Activated CD8-positive, alpha-beta memory T cell treated with anti-CD3 and anti-CD28 coated beads, Interleukin-2, amount 10 ng/mL, durations not matched to agents 7 days and 5 days (primary cell): ENCODE measurements around the gene RECK. TPM values are rescaled to one million over a fixed set of nuclear protein-coding genes. Genes with fewer than 3 reads are reported as not detected.
"Not testable (repeated sequence)": the region's sequence is repeated elsewhere in the genome, so short reads cannot be mapped to it uniquely, and the experiment has no call there.

Source experiments
- ATAC-seq: fragments of 150-1000 bp; cut with Tn5 transposase; one replicate; pipeline ENCODE4 v1.10.0; 2021; ENCODE audit warnings: moderate library complexity
- CTCF ChIA-PET: fragments of 350-600 bp; sonication (Branson Sonifier 250); formaldehyde crosslinking; loops from one replicate; lab custom pipeline; 2021; ENCODE audit warnings: antibody characterized with exemption; lab: Charles Lee
- DNase-seq: peaks from one replicate; pipeline ENCODE4 v3.0.0-alpha.2; 2020
- H3K27ac Mint-ChIP-seq: one replicate; pipeline ENCODE4 v1.8.0; 2021; ENCODE audit warnings: mild to moderate bottlenecking, mixed read lengths
- H3K27me3 Mint-ChIP-seq: one replicate; pipeline ENCODE4 v1.8.0; 2021; ENCODE audit warnings: mixed read lengths
- H3K36me3 Mint-ChIP-seq: one replicate; pipeline ENCODE4 v1.8.0; 2021; ENCODE audit warnings: mild to moderate bottlenecking, mixed read lengths
- H3K4me1 Mint-ChIP-seq: one replicate; pipeline ENCODE4 v1.8.0; 2021; ENCODE audit warnings: mixed read lengths
- H3K4me3 Mint-ChIP-seq: one replicate; pipeline ENCODE4 v1.8.0; 2021; ENCODE audit warnings: mild to moderate bottlenecking, moderate library complexity, mixed read lengths
- H3K9me3 Mint-ChIP-seq: one replicate; pipeline ENCODE4 v1.8.0; 2022; ENCODE audit warnings: low read depth, mixed read lengths
- total RNA-seq, 2 experiments: library from RNA; stranded (reverse); gene quantifications; one replicate each; pipeline ENCODE4 v1.2.3, GENCODE V29; 2021

The RECK gene
- total RNA-seq, 2 experiments from 2014 or later = 6.1 to 8.1 TPM

- peaks cover 6% of the 10 kb centered on the region for H3K9me3 Mint-ChIP-seq
- peak overlapping the region; percentile 33 for H3K4me3 Mint-ChIP-seq
- H3K27ac Mint-ChIP-seq = peak overlapping the region; percentile 95
- H3K36me3 Mint-ChIP-seq = peaks cover 56% of the 10 kb centered on the region
- no peaks in the 10 kb centered on the region for H3K27me3 Mint-ChIP-seq
- ATAC-seq (no peak), DNase-seq (no peak)
- CTCF ChIA-PET = interaction anchor here (1.3 to 6.8 kb wide), 5 partner anchors 9 to 48 kb away, joined by 4 to 49 read pairs (median 6); partner anchors contain the start of gene GLIPR2
- H3K4me1 Mint-ChIP-seq = peaks cover 75% of the 10 kb centered on the region
These were observed 114.0 kb downstream of the RECK start for GRCh38 chr9:36150574-36151315.

GRCh38 chr9:36151316-36152210 is 114.8 kb downstream of the RECK start:
- DNase-seq (peak; percentile 96), ATAC-seq (peak; percentile 91)
- Mint-ChIP-seq H3K4me1 (peaks cover 69% of the 10 kb centered on the region), H3K27ac (peak overlapping the region; percentile 95), H3K27me3 (no peaks in the 10 kb centered on the region), H3K36me3 (peaks cover 56% of the 10 kb centered on the region), H3K9me3 (no peaks in the 10 kb centered on the region), H3K4me3 (peak overlapping the region; percentile 67)
- CTCF ChIA-PET = interaction anchor here (0.7 to 6.8 kb wide), 11 partner anchors 10 to 199 kb away, joined by 3 to 49 read pairs (median 5); partner anchors contain the start of genes CLTA and GLIPR2

- H3K36me3 Mint-ChIP-seq = peaks cover 51% of the 10 kb centered on the region
- H3K27me3 Mint-ChIP-seq = no peaks in the 10 kb centered on the region
- ATAC-seq (no peak), DNase-seq (no peak)
- H3K4me3 Mint-ChIP-seq = no peak overlapping the region
- peak overlapping the region; percentile 16 for H3K27ac Mint-ChIP-seq
- H3K9me3 Mint-ChIP-seq = no peaks in the 10 kb centered on the region
- CTCF ChIA-PET = interaction anchor here (0.5 to 6.8 kb wide), 10 partner anchors 12 to 198 kb away, joined by 3 to 49 read pairs (median 4); partner anchors contain the start of genes CLTA, GLIPR2 and RECK
- H3K4me1 Mint-ChIP-seq = peaks cover 58% of the 10 kb centered on the region
These were observed 116.2 kb downstream of the RECK start for GRCh38 chr9:36152741-36153438.

DNA sequence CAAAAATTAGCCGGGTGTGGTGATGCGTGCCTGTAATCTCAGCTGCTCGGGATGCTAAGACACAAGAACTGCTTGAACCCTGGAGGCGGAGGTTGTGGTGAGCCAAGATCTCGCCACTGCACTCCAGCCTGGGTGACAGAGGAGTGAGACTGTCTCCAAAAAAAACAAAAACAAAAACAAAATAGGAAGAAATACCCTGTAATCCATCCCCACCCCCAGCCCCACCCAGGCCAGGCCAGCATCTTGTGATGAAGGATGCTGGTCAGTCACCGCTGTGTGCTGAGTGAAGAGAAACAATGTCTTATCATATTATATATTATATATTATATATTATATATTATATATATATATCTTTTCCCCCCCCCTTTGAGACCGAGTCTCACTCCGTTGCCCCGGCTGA is 117.0 kb downstream of the RECK start:
- peaks cover 57% of the 10 kb centered on the region for H3K36me3 Mint-ChIP-seq
- no peak overlapping the region for H3K4me3 Mint-ChIP-seq
- CTCF ChIA-PET = interaction anchor here (0.5 to 5.2 kb wide), 5 partner anchors 11 to 117 kb away, joined by 3 to 33 read pairs (median 8); partner anchors contain the start of genes GLIPR2 and RECK
- no peak overlapping the region for H3K27ac Mint-ChIP-seq
- no peaks in the 10 kb centered on the region for H3K27me3 Mint-ChIP-seq
- DNase-seq = no peak
- no peak for ATAC-seq
- no peaks in the 10 kb centered on the region for H3K9me3 Mint-ChIP-seq
- peaks cover 51% of the 10 kb centered on the region for H3K4me1 Mint-ChIP-seq

DNA sequence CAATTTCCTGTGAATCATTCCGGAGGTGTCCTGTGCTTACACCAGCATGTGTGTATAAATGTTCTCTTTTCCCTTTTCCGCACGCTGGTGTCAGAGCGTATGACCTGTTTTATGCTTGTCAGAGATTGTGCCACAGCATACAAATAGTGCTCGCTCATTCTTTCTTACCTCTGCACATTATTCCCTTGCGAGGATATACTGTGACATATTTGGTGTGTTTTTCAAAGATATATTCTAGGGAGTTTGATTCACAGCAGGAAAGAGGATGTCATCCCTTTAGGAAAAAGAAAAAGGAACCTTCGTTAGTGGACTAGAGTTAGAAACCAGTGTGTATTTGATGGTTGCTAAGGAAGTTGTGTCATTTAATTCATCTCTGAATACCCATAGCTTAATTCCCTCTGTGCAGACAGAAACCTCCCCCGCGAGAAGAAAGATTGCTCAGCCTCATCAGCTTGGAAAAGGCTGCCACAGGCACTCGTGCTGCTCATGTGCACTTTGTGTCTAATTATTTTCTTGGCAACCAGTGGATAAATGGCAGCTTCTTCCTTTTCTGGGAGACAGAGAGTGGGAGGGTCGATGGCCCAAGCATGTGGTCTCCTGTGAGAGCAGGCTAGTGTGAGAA is 117.7 kb downstream of the RECK start:
- Mint-ChIP-seq H3K27me3 (no peaks in the 10 kb centered on the region), H3K4me1 (peaks cover 45% of the 10 kb centered on the region), H3K27ac (no peak overlapping the region), H3K9me3 (no peaks in the 10 kb centered on the region), H3K4me3 (no peak overlapping the region), H3K36me3 (peaks cover 61% of the 10 kb centered on the region)
- DNase-seq (no peak), ATAC-seq (no peak)
- CTCF ChIA-PET = interaction anchor here (0.8 to 5.2 kb wide), 5 partner anchors 11 to 51 kb away, joined by 3 to 33 read pairs (median 8); partner anchors contain the start of gene GLIPR2

DNA sequence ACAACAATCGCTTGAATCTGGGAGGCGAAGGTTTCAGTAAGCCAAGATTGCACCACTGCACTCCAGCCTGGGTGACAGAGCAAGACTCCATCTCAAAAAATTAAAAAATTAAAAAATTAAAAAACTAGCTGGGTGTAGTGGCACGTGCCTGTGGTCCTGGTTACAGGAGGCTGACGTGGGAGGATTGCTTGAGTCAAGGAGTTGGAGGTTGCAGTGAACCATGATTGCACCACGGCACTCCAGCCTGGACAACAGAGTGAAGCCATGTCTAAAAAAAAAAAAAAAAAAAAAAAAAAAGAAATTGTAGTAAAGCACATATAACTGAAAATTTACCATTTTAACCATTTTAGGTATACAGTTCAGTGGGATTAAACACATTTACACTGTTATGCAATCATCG is 119.4 kb downstream of the RECK start:
- no peaks in the 10 kb centered on the region for H3K27me3 Mint-ChIP-seq
- H3K4me3 Mint-ChIP-seq = no peak overlapping the region
- ATAC-seq (no peak), DNase-seq (no peak)
- peaks cover 29% of the 10 kb centered on the region for H3K4me1 Mint-ChIP-seq
- no peak overlapping the region for H3K27ac Mint-ChIP-seq
- CTCF ChIA-PET = interaction anchor here (1.2 to 5.2 kb wide), 3 partner anchors 9 to 53 kb away, joined by 4 to 33 read pairs (median 5); no protein-coding TSS in a partner anchor
- H3K36me3 Mint-ChIP-seq = peaks cover 54% of the 10 kb centered on the region
- H3K9me3 Mint-ChIP-seq = no peaks in the 10 kb centered on the region

- CTCF ChIA-PET = interaction anchor here (1.1 to 5.2 kb wide), 3 partner anchors 7 to 55 kb away, joined by 4 to 33 read pairs (median 5); no protein-coding TSS in a partner anchor
- peaks cover 44% of the 10 kb centered on the region for H3K36me3 Mint-ChIP-seq
These were observed 121.4 kb downstream of the RECK start for GRCh38 chr9:36158122-36158521.

DNA sequence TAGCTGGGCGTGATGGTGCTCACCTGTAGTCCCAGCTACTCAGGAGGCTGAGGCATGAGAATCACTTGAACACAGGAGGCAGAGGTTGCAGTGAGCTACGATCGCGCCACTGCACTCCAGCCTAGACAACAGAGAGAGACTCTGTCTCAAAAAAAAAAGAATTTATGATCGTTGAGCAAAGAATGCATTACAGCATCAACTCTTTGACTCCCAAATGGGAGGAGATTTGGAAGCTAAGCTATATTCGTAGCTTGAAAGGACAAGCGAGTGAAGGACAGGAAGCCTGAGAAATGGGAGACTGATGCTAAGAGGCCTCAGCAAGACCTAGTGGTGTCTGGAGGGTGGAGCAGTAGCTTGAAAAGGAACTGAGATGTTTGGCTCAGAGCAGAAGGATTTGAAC is 122.2 kb downstream of the RECK start:
- H3K27me3 Mint-ChIP-seq = no peaks in the 10 kb centered on the region
- ATAC-seq (no peak), DNase-seq (no peak)
- no peak overlapping the region for H3K27ac Mint-ChIP-seq
- no peaks in the 10 kb centered on the region for H3K9me3 Mint-ChIP-seq
- H3K4me1 Mint-ChIP-seq = peaks cover 9% of the 10 kb centered on the region
- CTCF ChIA-PET = interaction anchor here (0.8 to 1.3 kb wide), 3 partner anchors 55 to 136 kb away, joined by 3 to 4 read pairs (median 3); no protein-coding TSS in a partner anchor
- no peak overlapping the region for H3K4me3 Mint-ChIP-seq
- peaks cover 40% of the 10 kb centered on the region for H3K36me3 Mint-ChIP-seq

More at GRCh38 chr9:36158122-36158521, 121.4 kb downstream of the RECK start:
- no peak overlapping the region for H3K4me3 Mint-ChIP-seq
- no peaks in the 10 kb centered on the region for H3K27me3 Mint-ChIP-seq
- DNase-seq (no peak), ATAC-seq (no peak)
- H3K9me3 Mint-ChIP-seq = no peaks in the 10 kb centered on the region
- H3K27ac Mint-ChIP-seq = no peak overlapping the region
- peaks cover 13% of the 10 kb centered on the region for H3K4me1 Mint-ChIP-seq

DNA sequence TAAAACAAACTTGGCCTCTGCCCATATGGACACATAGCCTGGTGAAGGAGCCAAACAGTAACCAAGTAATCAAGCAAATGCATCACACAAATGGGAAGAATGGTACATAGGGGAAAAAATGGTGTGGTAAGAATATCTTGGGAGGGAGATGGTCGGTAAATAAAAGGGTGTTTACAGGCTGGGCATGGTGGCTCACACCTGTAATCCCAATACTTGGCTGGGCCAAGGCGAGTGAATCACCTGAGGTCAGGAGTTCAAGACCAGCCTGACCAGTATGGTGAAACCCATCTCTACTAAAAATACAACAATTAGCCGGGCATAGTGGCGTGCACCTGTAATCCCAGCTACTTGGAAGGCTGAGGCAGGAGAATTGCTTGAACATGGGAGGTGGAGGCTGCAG is 122.8 kb downstream of the RECK start:
- H3K9me3 Mint-ChIP-seq, H3K4me1 Mint-ChIP-seq, ATAC-seq, H3K4me3 Mint-ChIP-seq, DNase-seq, H3K27ac Mint-ChIP-seq, H3K27me3 Mint-ChIP-seq: not testable (repeated sequence)
- H3K36me3 Mint-ChIP-seq = peaks cover 35% of the 10 kb centered on the region
- CTCF ChIA-PET = interaction anchor here (0.9 to 1.3 kb wide), 2 partner anchors 56 to 57 kb away, joined by 3 to 4 read pairs; no protein-coding TSS in a partner anchor

- CTCF ChIA-PET = interaction anchor here (1.2 kb wide), 1 partner anchor 55 kb away, joined by 3 read pairs; no protein-coding TSS in a partner anchor
- ATAC-seq, H3K9me3 Mint-ChIP-seq, H3K27ac Mint-ChIP-seq, H3K4me3 Mint-ChIP-seq, H3K4me1 Mint-ChIP-seq, H3K27me3 Mint-ChIP-seq, DNase-seq: not testable (repeated sequence)
- H3K36me3 Mint-ChIP-seq = peaks cover 31% of the 10 kb centered on the region
These were observed 123.4 kb downstream of the RECK start for GRCh38 chr9:36160126-36160525.

DNA sequence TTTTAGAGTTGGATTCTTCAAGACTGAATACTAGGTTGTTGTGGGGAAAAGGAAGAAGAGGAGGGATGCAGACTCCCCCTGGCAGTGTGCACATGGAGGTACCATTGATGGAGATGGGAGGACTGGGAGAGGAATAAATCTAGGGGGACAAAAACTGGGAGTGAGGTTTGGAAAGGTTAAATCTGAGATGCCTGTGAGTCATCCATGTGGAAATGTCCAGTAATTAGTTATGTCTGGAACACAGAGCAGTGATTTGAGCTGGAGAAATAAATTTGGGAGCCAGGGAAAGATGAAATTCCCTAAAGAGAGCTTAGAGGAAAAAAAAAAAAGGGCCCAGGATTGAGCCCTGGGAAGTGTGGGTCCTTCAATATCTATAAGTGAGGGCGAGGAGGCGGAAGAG is 124.5 kb downstream of the RECK start:
- Mint-ChIP-seq H3K9me3 (no peaks in the 10 kb centered on the region), H3K27ac (no peak overlapping the region), H3K36me3 (peaks cover 24% of the 10 kb centered on the region), H3K4me3 (no peak overlapping the region), H3K27me3 (peaks cover 5% of the 10 kb centered on the region), H3K4me1 (peaks cover 4% of the 10 kb centered on the region)
- ATAC-seq (no peak), DNase-seq (no peak)
- CTCF ChIA-PET = interaction anchor here (1.2 kb wide), 1 partner anchor 56 kb away, joined by 3 read pairs; no protein-coding TSS in a partner anchor

DNA sequence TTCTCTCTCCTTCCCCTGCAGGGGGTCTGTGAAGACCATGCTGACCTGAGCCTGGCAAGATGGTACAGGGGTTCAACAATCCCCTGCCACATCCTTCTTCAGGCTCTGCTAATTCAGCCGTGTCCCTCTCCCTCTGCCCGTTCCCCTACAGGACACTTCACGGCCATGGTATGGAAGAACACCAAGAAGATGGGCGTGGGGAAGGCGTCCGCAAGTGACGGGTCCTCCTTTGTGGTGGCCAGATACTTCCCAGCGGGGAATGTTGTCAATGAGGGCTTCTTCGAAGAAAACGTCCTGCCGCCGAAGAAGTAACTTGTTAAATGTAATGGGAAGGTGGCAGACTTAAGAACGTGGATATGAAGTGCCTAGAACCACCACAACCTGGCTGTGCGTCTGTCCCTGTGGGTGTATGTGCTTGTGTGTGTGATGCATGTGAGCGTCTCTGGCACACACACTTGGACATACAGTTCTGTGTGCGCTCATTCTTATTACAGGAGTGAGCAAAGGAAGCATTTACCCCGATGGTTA is 125.6 kb downstream of the RECK start:
- Mint-ChIP-seq H3K9me3 (no peaks in the 10 kb centered on the region), H3K27ac (no peak overlapping the region), H3K36me3 (peaks cover 18% of the 10 kb centered on the region), H3K27me3 (peaks cover 7% of the 10 kb centered on the region), H3K4me3 (no peak overlapping the region), H3K4me1 (peaks cover 6% of the 10 kb centered on the region)
- CTCF ChIA-PET = interaction anchor here (1.8 to 9.6 kb wide), 2 partner anchors 11 to 59 kb away, joined by 5 to 295 read pairs; no protein-coding TSS in a partner anchor
- ATAC-seq (no peak), DNase-seq (no peak)
